SK-N-MC (cell line): ENCODE measurements around the gene UBFD1.
"Not testable (repeated sequence)": the region's sequence is repeated elsewhere in the genome, so short reads cannot be mapped to it uniquely, and the experiment has no call there.

ENCODE experiments used
- DNase-seq: peaks from one replicate; pipeline ENCODE4 v3.0.0-alpha.2; 2011; ENCODE audit warnings: low read depth, low spot score
- H3K27ac ChIP-seq: fragments of 200-600 bp; sonication (generic); 2 replicates; pipeline ENCODE4 v1.5.1; 2016; ENCODE audit warnings: mixed run types
- H3K36me3 ChIP-seq: fragments of 200-600 bp; sonication (generic); 2 replicates; pipeline ENCODE4 v1.6.1; 2017; ENCODE audit warnings: antibody characterized with exemption, low read length, mixed read lengths; ENCODE audit not compliant: insufficient read depth
- H3K4me3 ChIP-seq: fragments of 200-600 bp; sonication (generic); 2 replicates; pipeline ENCODE4 v1.5.1; 2016
- H3K9ac ChIP-seq: fragments of 200-600 bp; sonication (generic); 2 replicates; pipeline ENCODE4 v1.8.0; 2017; ENCODE audit warnings: mixed run types, mixed read lengths; ENCODE audit not compliant: insufficient read length
- H3K9me3 ChIP-seq: fragments of 200-600 bp; sonication (generic); 2 replicates; pipeline ENCODE4 v1.6.1; 2017; ENCODE audit warnings: low read depth, mild to moderate bottlenecking, antibody characterized with exemption, low read length, moderate library complexity, mixed read lengths
- EZH2 ChIP-seq: fragments of 200-600 bp; sonication (generic); IDR thresholded peaks from one replicate; pipeline ENCODE4 v1.6.1; 2017; ENCODE audit warnings: antibody characterized with exemption
- FOXP2 ChIP-seq: optimal IDR thresholded peaks from 2 replicates; pipeline ENCODE3; 2011; ENCODE audit warnings: mild to moderate bottlenecking, moderate library complexity; ENCODE audit not compliant: insufficient read depth; ENCODE audit errors: extremely low read length, control extremely low read depth
- POLR2AphosphoS5 ChIP-seq: IDR thresholded peaks from 2 replicates; pipeline ENCODE4 v1.6.1; 2012; ENCODE audit warnings: mild to moderate bottlenecking, low read depth, low read length, borderline replicate concordance

Gene UBFD1, protein sequence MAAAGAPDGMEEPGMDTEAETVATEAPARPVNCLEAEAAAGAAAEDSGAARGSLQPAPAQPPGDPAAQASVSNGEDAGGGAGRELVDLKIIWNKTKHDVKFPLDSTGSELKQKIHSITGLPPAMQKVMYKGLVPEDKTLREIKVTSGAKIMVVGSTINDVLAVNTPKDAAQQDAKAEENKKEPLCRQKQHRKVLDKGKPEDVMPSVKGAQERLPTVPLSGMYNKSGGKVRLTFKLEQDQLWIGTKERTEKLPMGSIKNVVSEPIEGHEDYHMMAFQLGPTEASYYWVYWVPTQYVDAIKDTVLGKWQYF

DNA sequence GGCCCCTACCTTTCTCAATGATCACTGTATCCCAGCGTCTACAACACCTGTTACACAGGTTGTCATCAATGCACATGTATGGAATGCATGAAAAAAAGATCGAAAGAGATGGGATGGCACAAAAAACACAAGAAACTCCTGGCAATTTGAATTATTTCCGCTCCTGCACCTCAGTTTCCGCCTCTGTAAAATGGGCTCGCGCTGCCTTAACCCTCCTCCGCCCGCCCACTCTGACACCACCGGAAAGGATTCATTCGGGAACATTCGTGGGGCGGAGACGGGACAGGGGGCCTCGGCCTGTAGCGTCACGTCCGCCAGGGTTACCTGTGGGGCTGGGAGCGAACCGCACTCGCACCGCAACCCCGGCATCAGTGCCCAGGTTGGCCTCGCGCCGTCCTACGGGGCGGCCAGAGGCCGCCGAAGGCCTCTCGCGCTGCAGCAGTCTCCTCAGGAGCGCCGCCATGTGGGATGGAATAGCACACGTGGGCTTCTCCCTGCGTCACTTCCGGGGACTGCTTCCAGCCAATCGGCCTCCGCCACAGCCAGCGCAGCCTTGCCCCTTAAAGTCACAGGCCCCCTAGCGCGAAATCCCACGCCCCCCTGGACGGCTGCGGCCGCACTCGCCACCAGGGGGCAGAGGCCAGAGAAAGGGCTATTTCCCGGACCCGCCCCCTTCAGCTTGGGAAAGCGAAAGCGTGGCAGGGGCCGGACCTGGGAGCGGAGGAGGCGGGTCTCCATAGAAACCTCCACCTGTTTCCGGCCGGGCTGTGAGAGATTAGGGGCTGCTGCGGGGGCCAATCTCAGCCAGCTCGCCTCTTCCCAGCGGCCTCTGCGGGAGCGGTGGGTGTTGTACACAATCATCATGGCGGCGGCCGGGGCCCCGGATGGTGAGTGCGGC is at the start of gene UBFD1, which contains the start of gene EARS2:
Gene UBFD1 (plus strand): TSS at position 847 of the 898 bp plus-strand sequence. CDS start 16 bp downstream, at position 863.
Gene EARS2 (minus strand): TSS at position 470 of the 898 bp plus-strand sequence. CDS start 7 bp downstream, at position 463.
- peak within 1 kb of the TSS; percentile 95 for H3K9ac ChIP-seq
- peak; percentile 90 for DNase-seq
- no peaks in the 10 kb centered on the region for H3K9me3 ChIP-seq
- TF ChIP-seq EZH2 (no peak), FOXP2 (peak; percentile 11), POLR2AphosphoS5 (peak; percentile 72)
- peaks cover 45% of the 10 kb centered on the region for H3K36me3 ChIP-seq
- peak within 1 kb of the TSS; percentile 80 for H3K27ac ChIP-seq
- peak within 1 kb of the TSS; percentile 77 for H3K4me3 ChIP-seq

DNA sequence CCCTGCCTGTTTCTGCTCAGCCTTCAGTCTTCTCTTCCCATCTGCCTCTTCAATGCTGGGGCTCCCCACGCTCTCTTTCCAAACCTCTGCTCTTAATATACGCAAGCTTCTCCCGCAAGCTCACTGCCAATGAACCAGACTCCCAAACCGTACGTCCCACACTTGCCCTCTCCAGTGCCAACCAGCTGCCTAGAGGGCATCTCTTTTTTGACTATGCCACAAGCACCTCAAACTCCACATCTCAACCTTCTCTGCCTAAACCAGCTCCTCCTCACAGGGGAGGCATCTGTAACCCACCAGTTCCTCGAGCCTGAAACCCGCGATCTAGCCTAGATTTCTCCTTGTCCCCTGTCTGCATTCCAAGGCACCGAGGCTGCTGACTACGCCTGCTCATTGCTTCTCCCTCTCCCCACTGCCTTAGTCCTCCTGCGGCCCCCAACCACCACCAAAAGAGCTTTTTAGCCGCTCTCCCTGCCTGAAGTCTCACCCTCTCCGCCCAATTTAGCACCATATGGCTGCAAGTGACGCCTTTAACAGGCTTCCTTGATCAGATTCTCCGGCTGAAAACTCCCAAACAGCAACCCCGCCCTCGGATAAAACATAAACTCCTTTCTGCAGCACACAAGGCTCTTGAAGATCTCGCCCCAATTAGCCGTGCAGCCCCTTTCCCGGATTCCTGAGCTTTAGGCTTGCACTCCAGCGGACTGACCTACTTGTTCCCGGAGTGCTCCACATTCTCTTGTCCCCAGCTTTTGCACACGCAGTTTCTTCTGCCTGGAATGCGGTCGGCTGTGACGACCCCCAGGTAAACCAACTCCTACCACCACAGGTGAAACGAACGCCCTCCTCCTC is 48.7 kb upstream of the UBFD1 start:
- peak overlapping the region; percentile 92 for H3K9ac ChIP-seq
- no peaks in the 10 kb centered on the region for H3K9me3 ChIP-seq
- H3K36me3 ChIP-seq, result peaks cover 4% of the 10 kb centered on the region; the same call in 1 of the 2 replicates
- TF ChIP-seq EZH2 (no peak), POLR2AphosphoS5 (no peak), FOXP2 (no peak)
- H3K4me3 ChIP-seq, result peak overlapping the region; percentile 78
- no peak overlapping the region for H3K27ac ChIP-seq
- DNase-seq, result no peak

DNA sequence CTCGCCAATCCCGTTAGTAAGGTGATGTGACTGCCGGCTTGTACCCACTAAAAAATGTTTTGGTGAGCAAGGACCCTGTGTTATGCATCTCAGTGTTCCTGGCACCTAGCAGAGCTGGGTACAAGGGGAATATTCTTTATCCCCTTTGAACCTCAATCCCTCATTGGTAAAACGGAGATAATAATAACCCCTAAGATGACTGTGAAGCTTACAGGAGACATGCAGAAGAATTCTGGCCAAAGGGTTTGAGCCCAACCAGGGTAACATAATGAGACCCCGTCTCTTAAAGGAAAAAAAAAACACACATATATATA is 48.1 kb upstream of the UBFD1 start:
- TF ChIP-seq POLR2AphosphoS5 (no peak), FOXP2 (no peak), EZH2 (no peak)
- no peak overlapping the region for H3K27ac ChIP-seq
- H3K4me3 ChIP-seq, result peak overlapping the region; percentile 78
- H3K9me3 ChIP-seq, result no peaks in the 10 kb centered on the region
- no peak for DNase-seq
- peaks cover 4% of the 10 kb centered on the region; the same call in 1 of the 2 replicates for H3K36me3 ChIP-seq
- peak overlapping the region; percentile 92 for H3K9ac ChIP-seq

DNA sequence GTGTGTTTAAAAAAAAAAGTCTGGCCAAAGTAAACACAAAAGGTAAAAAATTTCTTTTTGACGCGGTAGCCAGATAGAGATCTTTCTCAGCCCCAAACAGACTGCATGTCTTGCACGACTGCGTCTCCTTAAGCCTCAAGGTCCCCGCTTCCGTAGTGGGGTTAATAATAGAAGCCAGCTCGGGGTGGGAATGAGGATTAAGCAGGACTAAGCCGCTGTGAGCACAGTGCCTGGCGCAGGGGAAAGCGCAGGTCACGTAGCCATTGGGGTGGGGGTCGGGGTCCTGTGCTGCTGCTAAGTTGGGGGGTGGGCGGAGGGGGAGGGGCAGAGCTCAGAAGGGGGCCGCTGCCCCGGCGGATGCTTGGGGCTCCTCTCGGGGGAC is 47.8 kb upstream of the UBFD1 start:
- H3K4me3 ChIP-seq, result peak overlapping the region; percentile 78
- no peak overlapping the region for H3K27ac ChIP-seq
- TF ChIP-seq POLR2AphosphoS5, result no peak
- TF ChIP-seq FOXP2, result no peak
- TF ChIP-seq EZH2, result no peak
- peak overlapping the region; percentile 92 for H3K9ac ChIP-seq
- no peaks in the 10 kb centered on the region for H3K9me3 ChIP-seq
- peaks cover 4% of the 10 kb centered on the region; the same call in 1 of the 2 replicates for H3K36me3 ChIP-seq
- DNase-seq, result no peak

DNA sequence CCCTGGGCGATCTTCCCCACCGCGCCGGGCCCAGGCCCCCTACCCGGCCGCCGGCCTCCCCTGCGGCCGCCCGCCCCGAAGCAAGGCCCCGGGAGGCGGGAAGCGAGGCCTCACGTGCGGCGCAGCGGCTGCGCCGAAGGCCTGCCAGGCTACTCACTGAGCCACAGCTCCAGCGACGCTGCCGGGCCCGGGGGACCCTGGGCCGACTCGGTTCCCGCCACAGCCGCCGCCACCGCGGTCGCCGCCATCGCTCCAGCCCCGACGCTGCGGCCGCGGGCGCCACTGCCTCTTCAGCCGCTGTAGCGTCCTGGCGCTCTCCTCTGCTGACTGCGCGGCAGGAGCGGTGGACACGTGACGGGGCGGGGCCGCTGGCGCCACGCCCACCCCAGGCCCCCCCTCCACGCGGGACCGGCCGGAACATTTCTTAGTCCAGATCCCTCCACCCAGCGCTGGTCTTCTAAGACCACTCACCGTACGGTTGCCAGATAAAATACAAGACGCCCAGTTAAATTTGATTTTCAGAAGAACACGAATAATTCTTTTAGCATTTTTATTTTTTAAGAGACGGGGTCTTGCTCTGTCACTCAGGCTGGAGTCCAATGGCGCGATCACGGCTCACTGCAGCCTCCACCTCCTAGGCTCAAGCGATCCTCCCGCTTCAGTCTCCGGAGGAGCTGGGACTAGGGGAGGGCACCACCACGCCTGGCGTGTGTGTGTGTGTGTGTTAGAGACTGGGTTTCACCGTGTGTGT is 47.2 kb upstream of the UBFD1 start, which contains the start of gene GGA2:
Gene GGA2 (minus strand): TSS at position 331 of the 751 bp plus-strand sequence. CDS start 83 bp downstream, at position 248.
- no peaks in the 10 kb centered on the region for H3K9me3 ChIP-seq
- peaks cover 4% of the 10 kb centered on the region; the same call in 1 of the 2 replicates for H3K36me3 ChIP-seq
- peak within 1 kb of the TSS; percentile 78 for H3K4me3 ChIP-seq
- TF ChIP-seq EZH2, result no peak
- peak; percentile 76 for TF ChIP-seq POLR2AphosphoS5
- H3K9ac ChIP-seq, result peak within 1 kb of the TSS; percentile 92
- peak; percentile 35 for DNase-seq
- no peak within 1 kb of the TSS for H3K27ac ChIP-seq

DNA sequence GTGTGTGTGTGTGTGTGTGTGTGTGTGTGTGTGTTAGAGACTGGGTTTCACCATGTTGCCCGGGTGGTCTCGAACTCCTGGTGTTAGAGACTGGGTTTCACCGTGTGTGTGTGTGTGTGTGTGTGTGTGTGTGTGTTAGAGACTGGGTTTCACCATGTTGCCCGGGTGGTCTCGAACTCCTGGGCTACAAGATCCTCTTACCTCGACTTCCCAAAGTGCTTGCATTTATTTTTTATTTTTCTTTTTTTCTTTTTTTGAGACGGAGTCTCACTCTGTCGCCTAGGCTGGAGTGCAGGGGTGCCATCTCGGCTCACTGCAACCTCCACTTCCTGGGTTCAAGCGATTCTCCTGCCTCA is 46.6 kb upstream of the UBFD1 start:
- not testable (repeated sequence) for H3K27ac ChIP-seq, H3K9me3 ChIP-seq, DNase-seq, H3K36me3 ChIP-seq, H3K9ac ChIP-seq
- H3K4me3 ChIP-seq, result peak overlapping the region; percentile 78

DNA sequence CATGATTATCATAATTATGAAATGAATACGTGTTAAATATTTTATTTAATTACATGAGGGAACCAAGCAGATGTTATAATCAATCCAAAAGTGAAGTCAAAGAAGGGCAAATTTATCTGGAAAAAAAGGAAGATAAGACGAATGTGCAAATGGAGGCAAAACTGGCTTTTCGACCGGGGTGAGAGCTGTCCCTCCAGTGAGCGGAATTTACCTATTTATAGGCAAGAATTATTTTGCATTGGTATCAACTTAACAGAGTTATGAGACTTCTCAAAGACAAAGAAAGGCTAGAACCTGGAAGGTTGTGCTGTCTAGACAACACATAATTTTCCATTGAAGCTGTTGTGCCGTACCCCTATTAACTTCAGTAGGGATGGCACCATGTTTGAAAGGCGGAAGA is 45.8 kb upstream of the UBFD1 start:
- TF ChIP-seq POLR2AphosphoS5 (no peak), EZH2 (no peak), FOXP2 (no peak)
- H3K9ac ChIP-seq, result no peak overlapping the region

More for the DNA sequence above, 45.8 kb upstream of the UBFD1 start:
- no peak overlapping the region for H3K27ac ChIP-seq
- no peak overlapping the region for H3K4me3 ChIP-seq
- DNase-seq, result no peak
- H3K9me3 ChIP-seq, result no peaks in the 10 kb centered on the region
- H3K36me3 ChIP-seq, result peaks cover 4% of the 10 kb centered on the region; the same call in 1 of the 2 replicates
